22Rv1 (cell line): Measurements from ENCODE around the gene C8A.

Experiments
- H3K27ac ChIP-seq: fragments of 450-650 bp; 2 replicates; pipeline ENCODE4 v1.5.1; 2017
- ZFX ChIP-seq: fragments of 450-650 bp; IDR thresholded peaks from 2 replicates; pipeline ENCODE4 v1.6.1; 2017; ENCODE audit warnings: antibody characterized with exemption, borderline replicate concordance
- TF ChIP-seq, protein P1 (sequence below): fragments of 450-650 bp; IDR thresholded peaks from 2 replicates; pipeline ENCODE4 v1.5.1; 2017; ENCODE audit warnings: mild to moderate bottlenecking

Gene C8A

DNA sequence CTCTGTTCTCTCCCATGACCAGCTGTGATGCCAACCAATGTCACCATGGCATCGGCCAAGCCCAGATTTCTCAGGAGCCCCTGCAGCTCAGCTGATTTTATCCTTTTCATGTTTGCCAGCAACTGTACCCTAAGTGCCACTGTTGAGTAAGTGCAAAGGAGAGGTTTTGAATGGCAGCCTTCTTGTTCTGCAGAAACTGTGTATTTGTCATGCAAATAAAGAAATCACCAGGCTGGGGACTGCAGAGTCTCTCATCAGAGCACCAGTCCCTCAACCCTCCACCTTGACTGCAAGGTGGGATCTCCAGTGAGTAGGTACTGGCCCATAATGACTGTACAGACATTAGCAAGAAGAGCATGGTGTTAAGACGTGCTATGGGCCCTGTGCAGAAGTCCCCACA, 84.6 kb downstream of the C8A start:
- no peak overlapping the region for H3K27ac ChIP-seq
- TF ChIP-seq, protein P1, sequence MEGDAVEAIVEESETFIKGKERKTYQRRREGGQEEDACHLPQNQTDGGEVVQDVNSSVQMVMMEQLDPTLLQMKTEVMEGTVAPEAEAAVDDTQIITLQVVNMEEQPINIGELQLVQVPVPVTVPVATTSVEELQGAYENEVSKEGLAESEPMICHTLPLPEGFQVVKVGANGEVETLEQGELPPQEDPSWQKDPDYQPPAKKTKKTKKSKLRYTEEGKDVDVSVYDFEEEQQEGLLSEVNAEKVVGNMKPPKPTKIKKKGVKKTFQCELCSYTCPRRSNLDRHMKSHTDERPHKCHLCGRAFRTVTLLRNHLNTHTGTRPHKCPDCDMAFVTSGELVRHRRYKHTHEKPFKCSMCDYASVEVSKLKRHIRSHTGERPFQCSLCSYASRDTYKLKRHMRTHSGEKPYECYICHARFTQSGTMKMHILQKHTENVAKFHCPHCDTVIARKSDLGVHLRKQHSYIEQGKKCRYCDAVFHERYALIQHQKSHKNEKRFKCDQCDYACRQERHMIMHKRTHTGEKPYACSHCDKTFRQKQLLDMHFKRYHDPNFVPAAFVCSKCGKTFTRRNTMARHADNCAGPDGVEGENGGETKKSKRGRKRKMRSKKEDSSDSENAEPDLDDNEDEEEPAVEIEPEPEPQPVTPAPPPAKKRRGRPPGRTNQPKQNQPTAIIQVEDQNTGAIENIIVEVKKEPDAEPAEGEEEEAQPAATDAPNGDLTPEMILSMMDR, result no peak

DNA sequence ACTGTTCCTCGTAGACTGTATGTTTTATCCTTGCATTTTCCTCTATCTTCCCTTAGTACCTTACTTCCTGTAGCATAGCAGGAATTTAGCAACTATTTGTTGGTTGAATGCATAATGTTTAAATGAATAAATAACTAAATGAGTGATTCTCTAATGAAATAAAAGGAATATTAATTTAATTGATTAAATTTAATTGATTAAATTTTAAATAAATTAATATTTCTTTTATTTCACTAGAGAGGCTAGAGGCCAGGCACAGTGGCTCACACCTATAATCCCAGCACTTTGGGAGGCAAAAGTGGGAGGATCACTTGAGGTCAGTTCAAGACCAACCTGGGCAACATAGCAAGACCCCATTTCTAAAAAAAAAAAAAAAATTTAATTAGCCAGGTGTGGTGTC, 85.4 kb downstream of the C8A start:
- TF ChIP-seq ZFX, result no peak
- TF ChIP-seq, protein P1, result no peak
- no peak overlapping the region for H3K27ac ChIP-seq

DNA sequence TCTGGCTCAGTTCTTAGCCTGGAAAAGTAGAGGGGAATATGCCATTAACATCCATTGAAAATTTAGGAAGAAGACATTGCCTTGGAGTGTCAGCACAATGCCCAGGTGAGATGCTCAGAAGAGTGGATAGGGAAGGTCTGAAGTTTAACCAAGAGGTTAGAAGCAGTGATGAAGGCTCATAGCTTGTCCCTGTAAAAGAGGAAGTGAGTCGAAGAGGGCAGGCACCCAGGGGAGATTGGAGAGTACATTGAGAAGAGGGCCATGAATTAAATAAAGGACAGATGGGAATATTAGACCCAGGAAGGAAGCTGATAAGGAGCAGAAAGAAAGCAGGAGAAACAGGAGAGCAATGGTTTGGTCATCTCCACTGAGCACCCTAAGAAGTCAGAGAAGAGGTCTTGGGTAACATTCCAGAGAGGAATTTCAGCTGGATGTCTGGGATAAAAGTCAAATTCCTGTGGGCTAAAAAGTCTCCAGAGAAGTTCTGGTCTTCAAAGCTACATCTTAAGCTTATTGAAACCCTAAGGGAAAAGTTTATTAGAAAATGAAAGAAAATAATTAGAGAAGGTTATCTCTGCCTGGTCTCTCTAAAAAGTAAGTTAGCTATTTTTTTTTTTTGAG, 93.9 kb downstream of the C8A start:
- no peak overlapping the region for H3K27ac ChIP-seq
- TF ChIP-seq, protein P1, result no peak
- no peak for TF ChIP-seq ZFX

DNA sequence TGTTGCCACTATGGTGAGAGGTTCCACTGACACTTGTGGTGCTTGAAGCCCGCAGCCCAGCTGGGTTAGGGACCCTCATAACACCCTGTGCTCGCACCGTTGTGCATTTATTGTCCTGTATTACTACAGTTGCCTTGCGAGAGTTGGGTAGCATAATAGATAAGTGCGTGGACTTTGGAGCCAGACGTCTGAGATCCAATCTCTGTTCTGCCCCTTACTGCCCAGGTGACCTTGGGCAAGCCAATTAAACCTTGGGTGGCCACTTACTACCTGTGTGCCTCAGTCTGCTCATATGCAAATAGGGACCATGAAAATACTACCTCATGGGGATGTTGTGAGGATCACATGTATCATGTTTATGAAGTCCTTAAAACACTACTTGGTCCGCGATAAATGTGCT, 97.9 kb downstream of the C8A start:
- no peak overlapping the region for H3K27ac ChIP-seq
- TF ChIP-seq, protein P1, result no peak
- no peak for TF ChIP-seq ZFX

DNA sequence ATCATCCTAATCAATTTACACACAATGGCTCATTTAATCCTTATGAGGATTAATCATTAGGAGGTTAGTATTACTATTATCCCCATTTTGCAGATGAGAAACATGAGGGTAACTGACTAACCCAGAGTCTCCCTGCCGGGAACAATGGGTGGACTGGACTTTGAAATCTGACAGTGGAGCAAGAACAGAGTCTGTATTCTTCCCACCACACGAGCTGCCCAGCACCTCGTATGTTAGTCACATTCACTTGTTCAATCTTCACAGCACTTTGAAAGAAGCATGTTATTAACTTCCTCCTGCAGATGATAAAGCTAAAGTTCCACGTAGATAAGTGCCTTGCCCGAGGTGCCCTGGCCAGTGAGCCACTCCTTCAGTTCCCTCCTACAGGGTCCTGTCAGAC, 98.8 kb downstream of the C8A start:
- H3K27ac ChIP-seq, result no peak overlapping the region
- no peak for TF ChIP-seq ZFX
- TF ChIP-seq, protein P1, result no peak

DNA sequence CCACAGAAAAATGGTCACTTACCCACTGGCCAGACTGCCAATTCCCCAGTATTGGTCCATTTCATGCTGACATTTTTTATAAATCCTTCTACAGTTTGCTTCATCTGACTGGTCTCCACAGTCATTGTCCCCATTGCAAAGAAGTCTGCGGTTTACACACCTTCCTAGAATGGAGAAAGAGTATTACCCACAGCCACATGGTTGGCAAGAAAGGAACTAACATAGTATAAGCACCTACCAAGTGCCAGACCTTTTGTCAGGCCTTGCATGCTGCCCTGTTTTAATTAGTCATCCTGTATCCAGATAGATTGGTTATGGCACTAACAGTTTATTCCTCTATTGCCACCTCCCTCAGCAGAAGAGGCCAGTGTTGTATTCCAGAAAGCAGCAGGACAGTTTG, 100.1 kb downstream of the C8A start:
- no peak overlapping the region for H3K27ac ChIP-seq
- TF ChIP-seq, protein P1, result no peak
- TF ChIP-seq ZFX, result no peak

DNA sequence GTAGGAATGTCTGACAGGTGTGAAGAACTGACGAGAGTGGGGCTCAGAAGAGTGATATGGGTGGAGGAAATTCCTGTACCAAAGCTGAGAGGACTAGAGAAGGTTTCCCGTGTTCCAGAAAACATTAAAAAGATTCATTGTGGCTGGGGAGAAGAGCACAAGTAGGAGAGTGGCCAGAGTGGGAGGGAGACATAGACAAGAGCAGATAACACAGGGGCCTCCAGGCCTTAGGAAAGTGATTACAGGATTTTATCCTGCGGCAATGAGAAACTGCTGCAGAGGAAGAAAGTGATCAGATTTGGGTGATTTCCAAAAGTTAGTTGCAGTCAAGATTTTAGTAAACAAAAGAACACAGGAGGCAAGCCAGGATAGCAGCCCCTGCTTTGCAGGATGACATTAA, 103.3 kb downstream of the C8A start:
- no peak overlapping the region for H3K27ac ChIP-seq
- no peak for TF ChIP-seq ZFX
- TF ChIP-seq, protein P1, result no peak
